ENCODE measurements around the gene CGRRF1. TPM values are rescaled to one million over a fixed set of nuclear protein-coding genes. Genes with fewer than 3 reads are reported as not detected.

Gene CGRRF1
- total and polyA plus RNA-seq, 9 of the 15 experiments (the other 6 are each of a cell fraction or from before 2014, with no cell fraction given), result 2.8 to 15.8 (median 4.6) TPM

GRCh38 chr14:54467280-54467679 lies 42.4 kb upstream of the CGRRF1 start:
- no peaks in the 10 kb centered on the region for H3K4me1 ChIP-seq (replicated peaks in 1 of 2; ENCODE audit: control insufficient read depth in 2 of 2, insufficient read depth in 2 of 2, low read length in 2 of 2)
- H3K9me1 ChIP-seq (ENCODE audit: control insufficient read depth, insufficient read depth, low read length), result no peaks in the 10 kb centered on the region
- H3K9ac ChIP-seq (ENCODE audit: insufficient read depth in 1 of 2, low read depth in 2 of 2, low read length in 2 of 2), result no peak overlapping the region
- no peaks in the 10 kb centered on the region for H3K27me3 ChIP-seq (ENCODE audit: control insufficient read depth in 2 of 2, insufficient read depth in 2 of 2, low read length in 2 of 2)
- H3K36me3 ChIP-seq (ENCODE audit: control insufficient read depth, insufficient read depth, low read length), result no peaks in the 10 kb centered on the region
- no peaks in the 10 kb centered on the region for H3K79me2 ChIP-seq (ENCODE audit: control insufficient read depth, insufficient read depth, low read length)
- no peaks in the 10 kb centered on the region for H4K20me1 ChIP-seq (replicated peaks; ENCODE audit: control insufficient read depth, insufficient read depth, low read length)
- BruUV-seq (replicated peaks), result no TSS peak
- in situ Hi-C loops (cut with MboI) (no loop called here), intact Hi-C loops (cut with micrococcal nuclease) (no loop called here)
- H3K9me3 ChIP-seq (replicated peaks; ENCODE audit: control insufficient read depth, insufficient read depth, low read depth, low read length), result no peaks in the 10 kb centered on the region
- no peak overlapping the region for H3K4me2 ChIP-seq (ENCODE audit: insufficient read depth, low read length)
- H3K4me3 ChIP-seq, result no peak overlapping the region
- H3K27ac ChIP-seq (ENCODE audit: extremely low read depth, low read depth, low read length), result no peak overlapping the region
- ChIA-PET CTCF (ENCODE audit: low intra/inter-chr PET ratio) (no interaction called here), POLR2A (interaction anchor here (0.9 kb wide), 1 partner anchor 45 kb away, joined by 3 read pairs; no protein-coding TSS in a partner anchor)
- no peak for ATAC-seq
- no peak for FAIRE-seq
- no peak overlapping the region for H2AFZ ChIP-seq (ENCODE audit: low read depth, low read length)
- no peak for DNase-seq (ENCODE audit: extremely low read depth in 1 of 4, low spot score in 3 of 4)
- TF ChIP-seq SRSF3 (IDR thresholded peaks at IDR 0.05; ENCODE audit: insufficient read depth, low read length), result no peak
- no peak for TF ChIP-seq FIP1L1 (IDR thresholded peaks at IDR 0.05; ENCODE audit: low read depth, low read length, poor library complexity, severe bottlenecking)
- no peak for TF ChIP-seq DNMT1 (IDR thresholded peaks at IDR 0.05)
- TF ChIP-seq HNRNPLL (IDR thresholded peaks at IDR 0.05; ENCODE audit: low read depth, low read length, poor library complexity, severe bottlenecking), result no peak
- peak in 1 of 2 experiments; percentile 23; a peak in 1 of 3 replicates for TF ChIP-seq CBX3 (IDR thresholded peaks at IDR 0.05; ENCODE audit: borderline replicate concordance in 1 of 2, low read length in 2 of 2)
- TF ChIP-seq GABPA (tag; conservative IDR thresholded peaks at IDR 0.05; ENCODE audit: low read depth), result no peak
- no peak for TF ChIP-seq MAX (CRISPR knock-in tag; IDR thresholded peaks at IDR 0.05)
- no peak for TF ChIP-seq NRF1 (conservative IDR thresholded peaks at IDR 0.05 in 1 of 2, IDR thresholded peaks at IDR 0.05 in 1 of 2)
- TF ChIP-seq, protein P1, sequence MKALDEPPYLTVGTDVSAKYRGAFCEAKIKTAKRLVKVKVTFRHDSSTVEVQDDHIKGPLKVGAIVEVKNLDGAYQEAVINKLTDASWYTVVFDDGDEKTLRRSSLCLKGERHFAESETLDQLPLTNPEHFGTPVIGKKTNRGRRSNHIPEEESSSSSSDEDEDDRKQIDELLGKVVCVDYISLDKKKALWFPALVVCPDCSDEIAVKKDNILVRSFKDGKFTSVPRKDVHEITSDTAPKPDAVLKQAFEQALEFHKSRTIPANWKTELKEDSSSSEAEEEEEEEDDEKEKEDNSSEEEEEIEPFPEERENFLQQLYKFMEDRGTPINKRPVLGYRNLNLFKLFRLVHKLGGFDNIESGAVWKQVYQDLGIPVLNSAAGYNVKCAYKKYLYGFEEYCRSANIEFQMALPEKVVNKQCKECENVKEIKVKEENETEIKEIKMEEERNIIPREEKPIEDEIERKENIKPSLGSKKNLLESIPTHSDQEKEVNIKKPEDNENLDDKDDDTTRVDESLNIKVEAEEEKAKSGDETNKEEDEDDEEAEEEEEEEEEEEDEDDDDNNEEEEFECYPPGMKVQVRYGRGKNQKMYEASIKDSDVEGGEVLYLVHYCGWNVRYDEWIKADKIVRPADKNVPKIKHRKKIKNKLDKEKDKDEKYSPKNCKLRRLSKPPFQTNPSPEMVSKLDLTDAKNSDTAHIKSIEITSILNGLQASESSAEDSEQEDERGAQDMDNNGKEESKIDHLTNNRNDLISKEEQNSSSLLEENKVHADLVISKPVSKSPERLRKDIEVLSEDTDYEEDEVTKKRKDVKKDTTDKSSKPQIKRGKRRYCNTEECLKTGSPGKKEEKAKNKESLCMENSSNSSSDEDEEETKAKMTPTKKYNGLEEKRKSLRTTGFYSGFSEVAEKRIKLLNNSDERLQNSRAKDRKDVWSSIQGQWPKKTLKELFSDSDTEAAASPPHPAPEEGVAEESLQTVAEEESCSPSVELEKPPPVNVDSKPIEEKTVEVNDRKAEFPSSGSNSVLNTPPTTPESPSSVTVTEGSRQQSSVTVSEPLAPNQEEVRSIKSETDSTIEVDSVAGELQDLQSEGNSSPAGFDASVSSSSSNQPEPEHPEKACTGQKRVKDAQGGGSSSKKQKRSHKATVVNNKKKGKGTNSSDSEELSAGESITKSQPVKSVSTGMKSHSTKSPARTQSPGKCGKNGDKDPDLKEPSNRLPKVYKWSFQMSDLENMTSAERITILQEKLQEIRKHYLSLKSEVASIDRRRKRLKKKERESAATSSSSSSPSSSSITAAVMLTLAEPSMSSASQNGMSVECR (CRISPR knock-in tag; IDR thresholded peaks at IDR 0.05), result no peak
- TF ChIP-seq FOXP1 (CRISPR knock-in tag; IDR thresholded peaks at IDR 0.05), result no peak
- TF ChIP-seq POU5F1 (IDR thresholded peaks at IDR 0.05; ENCODE audit: borderline replicate concordance, low read depth, low read length, partially characterized antibody), result no peak
- TF ChIP-seq TRIM28 (IDR thresholded peaks at IDR 0.05), result peak; percentile 69; the same call in 1 of the 2 replicates
- TF ChIP-seq ZNF12 (CRISPR knock-in tag; IDR thresholded peaks at IDR 0.05), result peak; percentile 31; the same call in 1 of the 2 replicates
- TF ChIP-seq, protein P2, sequence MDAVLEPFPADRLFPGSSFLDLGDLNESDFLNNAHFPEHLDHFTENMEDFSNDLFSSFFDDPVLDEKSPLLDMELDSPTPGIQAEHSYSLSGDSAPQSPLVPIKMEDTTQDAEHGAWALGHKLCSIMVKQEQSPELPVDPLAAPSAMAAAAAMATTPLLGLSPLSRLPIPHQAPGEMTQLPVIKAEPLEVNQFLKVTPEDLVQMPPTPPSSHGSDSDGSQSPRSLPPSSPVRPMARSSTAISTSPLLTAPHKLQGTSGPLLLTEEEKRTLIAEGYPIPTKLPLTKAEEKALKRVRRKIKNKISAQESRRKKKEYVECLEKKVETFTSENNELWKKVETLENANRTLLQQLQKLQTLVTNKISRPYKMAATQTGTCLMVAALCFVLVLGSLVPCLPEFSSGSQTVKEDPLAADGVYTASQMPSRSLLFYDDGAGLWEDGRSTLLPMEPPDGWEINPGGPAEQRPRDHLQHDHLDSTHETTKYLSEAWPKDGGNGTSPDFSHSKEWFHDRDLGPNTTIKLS (IDR thresholded peaks at IDR 0.05; ENCODE audit: borderline replicate concordance, low read depth), result no peak
- TF ChIP-seq POLR3G (IDR thresholded peaks at IDR 0.05; ENCODE audit: extremely low read depth, insufficient read length, insufficient replicate concordance), result no peak
- no peak for TF ChIP-seq TAF1 (IDR thresholded peaks at IDR 0.05; ENCODE audit: control insufficient read depth, extremely low read depth, insufficient read depth, low read length, severe bottlenecking)

Measured in K562 (cell line).